Measurements from ENCODE around the gene DOLPP1.

DNA sequence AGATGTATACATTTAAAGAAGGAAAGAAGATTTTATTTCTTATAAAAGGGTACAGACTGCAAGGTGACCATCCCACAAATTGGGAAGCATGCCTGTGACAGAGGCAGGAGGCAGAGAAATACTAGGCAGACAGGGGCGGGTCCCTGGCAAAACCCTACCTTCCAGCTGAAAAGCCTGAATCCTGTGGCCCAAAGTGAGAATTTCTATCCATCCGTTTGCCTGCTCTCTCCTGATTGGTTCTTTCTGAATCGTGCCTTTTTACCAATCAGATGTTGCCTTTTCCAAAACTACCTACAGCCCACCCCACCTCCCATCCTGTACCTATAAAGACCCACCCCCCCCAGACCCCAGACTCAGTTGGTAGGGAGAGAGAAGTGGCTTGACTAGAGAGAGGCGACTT is 49.4 kb upstream of the DOLPP1 start:
- TF ChIP-seq SIN3A (IDR thresholded peaks at IDR 0.05; ENCODE audit: borderline replicate concordance, insufficient read depth, low read depth, low read length) (no peak), POLR2AphosphoS5 (IDR thresholded peaks at IDR 0.05; ENCODE audit: low read depth, low read length) (no peak), TCF7L2 (IDR thresholded peaks at IDR 0.05; ENCODE audit: low read depth, low read length) (no peak)
- TF ChIP-seq, protein P1, sequence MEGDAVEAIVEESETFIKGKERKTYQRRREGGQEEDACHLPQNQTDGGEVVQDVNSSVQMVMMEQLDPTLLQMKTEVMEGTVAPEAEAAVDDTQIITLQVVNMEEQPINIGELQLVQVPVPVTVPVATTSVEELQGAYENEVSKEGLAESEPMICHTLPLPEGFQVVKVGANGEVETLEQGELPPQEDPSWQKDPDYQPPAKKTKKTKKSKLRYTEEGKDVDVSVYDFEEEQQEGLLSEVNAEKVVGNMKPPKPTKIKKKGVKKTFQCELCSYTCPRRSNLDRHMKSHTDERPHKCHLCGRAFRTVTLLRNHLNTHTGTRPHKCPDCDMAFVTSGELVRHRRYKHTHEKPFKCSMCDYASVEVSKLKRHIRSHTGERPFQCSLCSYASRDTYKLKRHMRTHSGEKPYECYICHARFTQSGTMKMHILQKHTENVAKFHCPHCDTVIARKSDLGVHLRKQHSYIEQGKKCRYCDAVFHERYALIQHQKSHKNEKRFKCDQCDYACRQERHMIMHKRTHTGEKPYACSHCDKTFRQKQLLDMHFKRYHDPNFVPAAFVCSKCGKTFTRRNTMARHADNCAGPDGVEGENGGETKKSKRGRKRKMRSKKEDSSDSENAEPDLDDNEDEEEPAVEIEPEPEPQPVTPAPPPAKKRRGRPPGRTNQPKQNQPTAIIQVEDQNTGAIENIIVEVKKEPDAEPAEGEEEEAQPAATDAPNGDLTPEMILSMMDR (IDR thresholded peaks at IDR 0.05) = no peak
- TF ChIP-seq, protein P2, sequence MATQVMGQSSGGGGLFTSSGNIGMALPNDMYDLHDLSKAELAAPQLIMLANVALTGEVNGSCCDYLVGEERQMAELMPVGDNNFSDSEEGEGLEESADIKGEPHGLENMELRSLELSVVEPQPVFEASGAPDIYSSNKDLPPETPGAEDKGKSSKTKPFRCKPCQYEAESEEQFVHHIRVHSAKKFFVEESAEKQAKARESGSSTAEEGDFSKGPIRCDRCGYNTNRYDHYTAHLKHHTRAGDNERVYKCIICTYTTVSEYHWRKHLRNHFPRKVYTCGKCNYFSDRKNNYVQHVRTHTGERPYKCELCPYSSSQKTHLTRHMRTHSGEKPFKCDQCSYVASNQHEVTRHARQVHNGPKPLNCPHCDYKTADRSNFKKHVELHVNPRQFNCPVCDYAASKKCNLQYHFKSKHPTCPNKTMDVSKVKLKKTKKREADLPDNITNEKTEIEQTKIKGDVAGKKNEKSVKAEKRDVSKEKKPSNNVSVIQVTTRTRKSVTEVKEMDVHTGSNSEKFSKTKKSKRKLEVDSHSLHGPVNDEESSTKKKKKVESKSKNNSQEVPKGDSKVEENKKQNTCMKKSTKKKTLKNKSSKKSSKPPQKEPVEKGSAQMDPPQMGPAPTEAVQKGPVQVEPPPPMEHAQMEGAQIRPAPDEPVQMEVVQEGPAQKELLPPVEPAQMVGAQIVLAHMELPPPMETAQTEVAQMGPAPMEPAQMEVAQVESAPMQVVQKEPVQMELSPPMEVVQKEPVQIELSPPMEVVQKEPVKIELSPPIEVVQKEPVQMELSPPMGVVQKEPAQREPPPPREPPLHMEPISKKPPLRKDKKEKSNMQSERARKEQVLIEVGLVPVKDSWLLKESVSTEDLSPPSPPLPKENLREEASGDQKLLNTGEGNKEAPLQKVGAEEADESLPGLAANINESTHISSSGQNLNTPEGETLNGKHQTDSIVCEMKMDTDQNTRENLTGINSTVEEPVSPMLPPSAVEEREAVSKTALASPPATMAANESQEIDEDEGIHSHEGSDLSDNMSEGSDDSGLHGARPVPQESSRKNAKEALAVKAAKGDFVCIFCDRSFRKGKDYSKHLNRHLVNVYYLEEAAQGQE (IDR thresholded peaks at IDR 0.05; ENCODE audit: insufficient read depth in 1 of 2, low read depth in 2 of 2, low read length in 1 of 2) = no peak

Data from Panc1 (cell line).